Measurements from ENCODE around the gene KIF9. TPM values are rescaled to one million over a fixed set of nuclear protein-coding genes. Genes with fewer than 3 reads are reported as not detected.

KIF9 gene
- total RNA-seq, 1 experiment from 2014 or later = 13.1 TPM

- ChIA-PET CTCF (interaction anchor here (1.9 kb wide), 1 partner anchor 10 kb away, joined by 21 read pairs; no protein-coding TSS in a partner anchor), POLR2A (interaction anchor here (0.6 to 0.7 kb wide), 2 partner anchors 22 to 133 kb away, joined by 4 to 5 read pairs; no protein-coding TSS in a partner anchor), RAD21 (ENCODE audit: low non-redundant PET in 1 of 2, low total read pairs in 2 of 2, uncharacterized antibody in 2 of 2, unreplicated experiment in 2 of 2) (no interaction called here)
- DNase-seq (ENCODE audit: low read depth, low spot score) = no peak
- H3K4me3 ChIP-seq (replicated peaks in 1 of 2; ENCODE audit: low read depth in 1 of 2, low read length in 2 of 2) = no peak overlapping the region
- no peak for ATAC-seq
- no peaks in the 10 kb centered on the region for H3K36me3 ChIP-seq (ENCODE audit: control insufficient read depth in 1 of 2, insufficient read depth in 2 of 2, low read length in 2 of 2)
- H3K4me1 ChIP-seq (ENCODE audit: control insufficient read depth in 1 of 2, insufficient read depth in 2 of 2, low read length in 2 of 2) = peaks cover 6 to 19% of the 10 kb centered on the region in 2 experiments; a peak in 2 of 4 replicates
- no peak overlapping the region for H3K27ac ChIP-seq (ENCODE audit: low read depth, low read length)
- no peaks in the 10 kb centered on the region for H3K9me2 ChIP-seq (ENCODE audit: insufficient read depth)
- H4K20me1 ChIP-seq (ENCODE audit: insufficient read depth) = no peaks in the 10 kb centered on the region
- intact Hi-C loops (cut with micrococcal nuclease) = no loop called here
- no peaks in the 10 kb centered on the region for H3K27me3 ChIP-seq (ENCODE audit: insufficient read depth, low read length)
- no peak overlapping the region for H3K4me2 ChIP-seq (ENCODE audit: low read length)
- H3K9me3 ChIP-seq (ENCODE audit: control insufficient read depth in 1 of 2, insufficient read depth in 1 of 2, low read depth in 1 of 2, low read length in 2 of 2) = no peaks in the 10 kb centered on the region
- BruUV-seq (replicated peaks) = no TSS peak
- H2AFZ ChIP-seq (ENCODE audit: low read depth, low read length, poor library complexity, severe bottlenecking) = no peak overlapping the region
- no peak for TF ChIP-seq YY1 (IDR thresholded peaks at IDR 0.05; ENCODE audit: extremely low read depth, insufficient replicate concordance, low read depth, low read length)
- TF ChIP-seq ATF3 (IDR thresholded peaks at IDR 0.05) = no peak
- no peak for TF ChIP-seq POLR2AphosphoS5 (IDR thresholded peaks at IDR 0.05; ENCODE audit: low read depth, low read length)
- no peak for TF ChIP-seq ZNF274 (IDR thresholded peaks at IDR 0.05; ENCODE audit: low read depth, low read length)
- no peak for TF ChIP-seq TCF7L2 (IDR thresholded peaks at IDR 0.05; ENCODE audit: borderline replicate concordance, extremely low read depth, insufficient read depth, insufficient read length)
- TF ChIP-seq ZBTB33 (IDR thresholded peaks at IDR 0.05; ENCODE audit: extremely low read depth, insufficient replicate concordance, low read length) = no peak
- no peak for TF ChIP-seq CTCF (IDR thresholded peaks at IDR 0.05 in 2 of 3, conservative IDR thresholded peaks at IDR 0.05 in 1 of 3; ENCODE audit: borderline replicate concordance in 1 of 3, insufficient read depth in 1 of 3, low read depth in 2 of 3, low read length in 2 of 3)
- TF ChIP-seq REST (IDR thresholded peaks at IDR 0.05; ENCODE audit: low read depth) = no peak
- no peak for TF ChIP-seq FOSL1 (IDR thresholded peaks at IDR 0.05; ENCODE audit: low read depth)
- no peak for TF ChIP-seq CEBPB (IDR thresholded peaks at IDR 0.05; ENCODE audit: low read depth)
- no peak overlapping the region for H3K9ac ChIP-seq (ENCODE audit: low read length)
- H3K79me2 ChIP-seq (ENCODE audit: insufficient read depth, low read length) = peaks cover 10% of the 10 kb centered on the region
Observed at GRCh38 chr3:47313341-47314055, 30.9 kb upstream of the KIF9 start.
